ENCODE data around the gene ANKZF1. TPM values are rescaled to one million over a fixed set of nuclear protein-coding genes. Genes with fewer than 3 reads are reported as not detected.

Gene ANKZF1
- total and polyA plus RNA-seq, 2 of the 8 experiments (the other 6 are each of a cell fraction or from before 2014, with no cell fraction given), result 32.5 to 50.1 TPM

DNA sequence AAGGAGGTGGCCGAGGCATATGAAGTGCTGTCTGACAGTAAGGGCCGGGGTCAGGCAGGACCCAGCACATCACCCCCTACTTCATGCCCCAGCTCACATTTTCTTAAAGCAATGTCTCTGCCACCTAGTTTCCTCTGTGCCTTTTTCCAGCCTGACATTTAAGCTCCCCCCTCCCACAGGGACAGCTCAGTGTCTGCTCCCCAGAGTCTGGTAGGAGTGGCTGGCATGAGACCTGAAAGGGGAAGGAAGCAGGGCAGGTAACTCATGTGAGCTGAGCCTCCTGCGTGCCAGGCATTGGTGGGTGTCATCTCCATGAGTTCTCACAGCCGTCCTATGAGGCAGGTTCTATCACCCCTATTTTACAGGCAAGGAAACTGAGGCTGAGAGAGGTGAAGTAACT is 51.0 kb downstream of the ANKZF1 start:
- H2AK5ac ChIP-seq (ENCODE audit: low read depth, low read length), result no peak overlapping the region
- no peak overlapping the region for H3K9ac ChIP-seq (replicated peaks in 1 of 4; ENCODE audit: extremely low read depth in 1 of 4, low read depth in 3 of 4, low read length in 3 of 4)
- no peak overlapping the region for H3K27ac ChIP-seq (ENCODE audit: low read depth, low read length)
- peaks cover 9 to 25% (median 14%) of the 10 kb centered on the region in 4 experiments for H3K4me1 ChIP-seq (replicated peaks in 1 of 4; ENCODE audit: control insufficient read depth in 3 of 4, insufficient read depth in 4 of 4, low read length in 3 of 4)
- H3K4me2 ChIP-seq (ENCODE audit: insufficient read depth in 1 of 2, low read depth in 2 of 2, low read length in 2 of 2), result peak overlapping the region in 1 of 2 experiments; percentile 73; a peak in 1 of 4 replicates
- H3K27me3 ChIP-seq (replicated peaks in 1 of 4; ENCODE audit: control insufficient read depth in 3 of 4, extremely low read depth in 1 of 4, insufficient read depth in 3 of 4, low read length in 3 of 4), result no peaks in the 10 kb centered on the region; a peak in 1 of 7 replicates
- no peak overlapping the region for H4K91ac ChIP-seq (replicated peaks; ENCODE audit: insufficient read length, low read length)
- peaks cover 8% of the 10 kb centered on the region; the same call in 1 of the 2 replicates for H3K23me2 ChIP-seq (ENCODE audit: low read depth, low read length)
- no peak overlapping the region for H2BK120ac ChIP-seq (replicated peaks; ENCODE audit: low read depth, low read length)
- H3K79me1 ChIP-seq (ENCODE audit: low read depth, low read length), result no peaks in the 10 kb centered on the region; the same call in 1 of the 2 replicates
- no peak overlapping the region for H3K14ac ChIP-seq (ENCODE audit: insufficient read length)
- no peak overlapping the region for H4K5ac ChIP-seq (ENCODE audit: insufficient read length, low read depth, low read length)
- FAIRE-seq, result no peak
- WGBS, 2 experiments (ENCODE audit: extremely low coverage in 1 of 2, insufficient coverage in 1 of 2, insufficient read length in 1 of 2, insufficient replicate concordance in 2 of 2, low coverage in 1 of 2, low lambda C conversion rate in 2 of 2, missing lambda C conversion rate in 1 of 2), result 90% methylated on average over 4 of the region's 4 CpGs; no CpG with 5 or more reads in 1 of the 2 experiments
- H2BK15ac ChIP-seq (ENCODE audit: low read length), result no peak overlapping the region; the same call in 1 of the 2 replicates
- H2BK20ac ChIP-seq (ENCODE audit: low read length), result no peak overlapping the region
- POLR2A ChIA-PET (ENCODE audit: partially characterized antibody), result interaction anchor here (1.3 to 4.5 kb wide), 4 partner anchors 13 to 62 kb away, joined by 3 to 33 read pairs (median 16); partner anchors contain the start of genes ABCB6, GLB1L, STK16 and TUBA4A
- TF ChIP-seq CBX5 (IDR thresholded peaks at IDR 0.05; ENCODE audit: low read depth, low read length), result no peak
- CTCF ChIA-PET (ENCODE audit: partially characterized antibody), result interaction anchor here (0.7 to 12.1 kb wide), 6 partner anchors 11 to 107 kb away, joined by 3 to 220 read pairs (median 3); partner anchors contain the start of genes DNPEP and TUBA4B
- H2BK5ac ChIP-seq (ENCODE audit: low read depth, low read length), result no peak overlapping the region
- H4K20me1 ChIP-seq (replicated peaks in 1 of 2; ENCODE audit: control insufficient read depth in 1 of 2, insufficient read depth in 2 of 2, low read length in 2 of 2), result no peaks in the 10 kb centered on the region
- no peak overlapping the region for H3K18ac ChIP-seq (ENCODE audit: extremely low read depth, low read length)
- no peak overlapping the region for H4K8ac ChIP-seq (ENCODE audit: extremely low read depth, insufficient read depth, low read length)
- no peak for DNase-seq (ENCODE audit: low read depth in 1 of 2, low spot score in 2 of 2)
- no peak overlapping the region for H3K56ac ChIP-seq (replicated peaks; ENCODE audit: insufficient read length, low read depth, low read length)
- H2BK12ac ChIP-seq (ENCODE audit: low read depth, low read length), result no peak overlapping the region
- peaks cover 0 to 4% (median under 1%) of the 10 kb centered on the region in 4 experiments; a peak in 3 of 8 replicates for H3K36me3 ChIP-seq (ENCODE audit: control insufficient read depth in 2 of 4, insufficient read depth in 4 of 4, low read length in 3 of 4)
- no peak overlapping the region for H3K4ac ChIP-seq (replicated peaks; ENCODE audit: insufficient read length, low read depth, low read length)
- no peaks in the 10 kb centered on the region for H3K9me3 ChIP-seq (ENCODE audit: insufficient read depth in 2 of 2, low read depth in 1 of 2, low read length in 1 of 2)
- H3K4me3 ChIP-seq (ENCODE audit: extremely low read depth in 1 of 4, insufficient read depth in 2 of 4, low read depth in 3 of 4, low read length in 4 of 4), result no peak overlapping the region
- no peaks in the 10 kb centered on the region for H3K79me2 ChIP-seq (ENCODE audit: control insufficient read depth in 1 of 2, insufficient read depth in 2 of 2, low read length in 2 of 2)
- H3K23ac ChIP-seq (ENCODE audit: insufficient read length), result no peak overlapping the region
- no peak overlapping the region for H2AFZ ChIP-seq (ENCODE audit: low read length)
